ENCODE results near the gene WDR53.

GRCh38 chr3:196528639-196529233 lies 39.6 kb downstream of the WDR53 start:
- TF ChIP-seq POLR2A (IDR thresholded peaks at IDR 0.05; ENCODE audit: low read depth, low read length): peak; percentile 69; the same call in 1 of the 2 replicates
- TF ChIP-seq POLR2AphosphoS5 (IDR thresholded peaks at IDR 0.05; ENCODE audit: low read depth, low read length): peak; percentile 74
- TF ChIP-seq PAX5 (IDR thresholded peaks at IDR 0.05; ENCODE audit: insufficient read depth, low read length, severe bottlenecking): peak; percentile 64
